Neural cell (in vitro differentiated cells): ENCODE measurements around the gene FAM181B.

Source experiments
- CTCF ChIP-seq: fragments of 450-650 bp; IDR thresholded peaks from 2 replicates; pipeline ENCODE4 v1.5.1; 2014; ENCODE audit warnings: antibody characterized with exemption, mild to moderate bottlenecking, moderate library complexity; ENCODE audit not compliant: poor library complexity, severe bottlenecking
- EP300 ChIP-seq: fragments of 450-650 bp; conservative IDR thresholded peaks from 2 replicates; pipeline ENCODE4 v1.6.1; 2014; ENCODE audit warnings: antibody characterized with exemption, mild to moderate bottlenecking, moderate library complexity; ENCODE audit not compliant: poor library complexity, severe bottlenecking
- MXI1 ChIP-seq: fragments of 450-650 bp; conservative IDR thresholded peaks from 2 replicates; pipeline ENCODE4 v1.6.1; 2014; ENCODE audit warnings: antibody characterized with exemption, mild to moderate bottlenecking; ENCODE audit not compliant: poor library complexity, severe bottlenecking
- POLR2AphosphoS5 ChIP-seq: IDR thresholded peaks from 2 replicates; pipeline ENCODE4 v1.6.1; 2012
- REST ChIP-seq: IDR thresholded peaks from 2 replicates; pipeline ENCODE4 v1.6.1; 2012; ENCODE audit warnings: borderline replicate concordance
- SMC3 ChIP-seq: fragments of 450-650 bp; conservative IDR thresholded peaks from 2 replicates; pipeline ENCODE4 v1.6.1; 2014; ENCODE audit warnings: antibody characterized with exemption, mild to moderate bottlenecking, moderate library complexity; ENCODE audit not compliant: poor library complexity
- TAF1 ChIP-seq: IDR thresholded peaks from 2 replicates; pipeline ENCODE4 v1.6.1; 2012; ENCODE audit warnings: low read depth

- TF ChIP-seq CTCF (no peak), REST (no peak), MXI1 (no peak), SMC3 (no peak), POLR2AphosphoS5 (no peak), EP300 (no peak), TAF1 (no peak)
Measured at GRCh38 chr11:82750643-82751139, 17.0 kb upstream of the FAM181B start.
